Measurements from ENCODE around the gene CAMTA1.

CAMTA1 gene

DNA sequence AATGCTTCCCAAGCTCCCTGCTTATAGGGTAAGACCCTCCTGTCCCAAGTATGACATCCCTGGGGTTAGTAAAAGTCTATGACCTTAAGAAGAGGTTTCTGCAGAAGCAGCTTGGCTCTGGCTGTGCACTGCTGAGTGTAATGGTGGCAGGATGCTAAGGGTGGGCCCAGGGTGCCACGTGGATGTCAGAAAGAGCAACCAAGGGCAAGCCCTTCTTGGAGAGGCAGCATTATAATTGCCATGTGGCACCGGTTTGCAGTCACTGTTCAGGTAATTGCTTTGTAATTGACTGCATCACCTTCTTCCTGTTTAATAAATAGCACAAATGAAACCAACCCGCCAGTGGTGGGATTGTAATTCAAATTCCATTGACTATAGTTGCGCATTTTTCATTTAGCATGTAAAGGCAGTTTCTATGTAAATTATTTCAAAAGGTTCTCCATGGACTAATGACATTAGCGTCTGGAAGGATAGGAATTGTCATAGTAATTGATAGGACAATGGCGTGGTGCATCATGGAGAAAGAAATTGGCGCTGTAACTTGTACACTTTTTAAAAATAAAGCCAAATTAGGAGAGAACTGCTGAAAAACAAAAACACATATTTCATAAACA is 495.2 kb downstream of the CAMTA1 start:
- TF ChIP-seq JUND (IDR thresholded peaks at IDR 0.05; ENCODE audit: low read depth), result no peak
- no peak for DNase-seq (ENCODE audit: low read depth in 1 of 2, low spot score in 1 of 2)
- in situ Hi-C loops (cut with HindIII; ENCODE audit: low pct_unique_long_range_greater_than_20kb, low sequenced_read_pairs), result no loop called here

DNA sequence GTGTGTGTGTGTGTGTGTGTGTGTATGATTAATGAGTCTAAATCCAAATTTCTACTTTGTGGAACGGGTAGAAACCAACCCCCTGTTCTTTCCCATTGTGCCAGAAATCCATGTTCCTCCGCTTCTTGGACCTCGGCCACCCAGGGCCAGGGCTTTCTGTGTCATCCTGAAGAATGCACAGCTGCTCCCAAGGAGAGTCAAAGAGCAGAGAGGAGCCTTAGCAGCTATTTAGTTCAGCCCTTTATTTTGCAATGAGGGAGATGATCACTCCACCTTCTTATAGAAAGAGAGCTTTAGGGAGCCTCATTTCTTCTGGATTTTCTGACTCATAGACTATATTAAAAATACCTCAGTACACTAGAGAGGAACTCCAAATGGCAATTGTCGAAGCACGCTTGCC is 496.6 kb downstream of the CAMTA1 start:
- in situ Hi-C loops (cut with HindIII; ENCODE audit: low pct_unique_long_range_greater_than_20kb, low sequenced_read_pairs), result no loop called here
- TF ChIP-seq JUND (IDR thresholded peaks at IDR 0.05; ENCODE audit: low read depth), result no peak
- DNase-seq (ENCODE audit: low read depth in 1 of 2, low spot score in 1 of 2), result no peak

DNA sequence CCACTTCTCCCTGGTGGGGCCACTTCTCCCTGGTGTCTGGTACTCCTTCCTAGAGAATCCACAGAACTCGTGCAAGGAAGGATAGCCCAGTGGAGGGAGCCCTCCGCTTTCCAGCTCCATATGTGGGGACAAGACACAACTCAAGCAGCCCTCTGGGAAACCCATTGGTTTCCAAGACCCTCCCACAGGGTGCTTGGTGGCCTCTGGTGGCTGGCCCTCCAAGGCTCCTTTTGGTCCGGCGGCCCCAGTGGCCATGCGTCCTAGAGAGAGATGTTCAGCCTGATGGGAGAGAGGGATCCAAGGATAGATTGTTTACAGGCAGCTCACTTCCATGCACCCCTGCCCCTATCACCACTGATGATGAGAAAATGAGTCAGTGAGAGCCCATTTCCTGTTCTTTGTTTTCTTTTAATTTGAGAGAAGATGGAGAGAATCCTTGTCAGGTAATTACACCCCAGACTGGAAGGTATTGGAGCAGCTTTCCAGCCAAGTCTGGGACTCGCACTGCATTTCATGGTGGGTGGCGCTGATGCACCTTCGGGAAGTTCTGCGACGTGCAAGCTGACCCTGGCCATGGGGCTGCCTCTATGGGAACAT is 499.7 kb downstream of the CAMTA1 start:
- in situ Hi-C loops (cut with HindIII; ENCODE audit: low pct_unique_long_range_greater_than_20kb, low sequenced_read_pairs), result no loop called here
- DNase-seq (ENCODE audit: low read depth in 1 of 2, low spot score in 1 of 2), result no peak
- TF ChIP-seq JUND (IDR thresholded peaks at IDR 0.05; ENCODE audit: low read depth), result no peak

DNA sequence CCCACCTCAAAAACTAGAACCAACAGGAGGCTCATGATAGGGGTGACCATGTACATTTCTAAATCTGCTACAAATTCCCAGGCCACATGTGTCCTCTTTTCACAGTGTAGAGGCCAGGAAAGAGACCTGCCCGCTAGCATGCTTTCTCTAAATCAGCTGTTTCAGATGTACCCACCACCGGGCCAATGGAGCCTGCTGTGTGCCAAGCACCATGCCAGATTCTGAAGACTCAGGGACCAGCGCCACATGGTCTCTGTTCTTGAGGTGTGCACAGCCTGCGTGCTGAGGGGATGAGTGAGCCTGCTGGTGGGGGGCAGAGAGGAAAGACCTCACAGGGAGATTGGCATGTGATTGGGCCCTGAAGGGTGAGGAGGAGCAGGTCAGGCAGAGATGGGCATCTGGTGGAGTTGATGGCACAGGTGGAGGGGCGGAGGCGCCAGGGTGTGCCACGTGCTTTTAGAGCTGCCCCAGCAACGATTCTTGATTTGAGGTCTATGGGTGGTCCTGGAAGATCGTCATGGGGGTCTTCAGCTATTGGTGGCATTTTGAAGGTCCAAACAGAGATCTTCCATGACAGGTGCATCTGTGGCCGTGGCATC is 500.7 kb downstream of the CAMTA1 start:
- in situ Hi-C loops (cut with HindIII; ENCODE audit: low pct_unique_long_range_greater_than_20kb, low sequenced_read_pairs), result no loop called here
- TF ChIP-seq JUND (IDR thresholded peaks at IDR 0.05; ENCODE audit: low read depth), result no peak
- DNase-seq (ENCODE audit: low read depth in 1 of 2, low spot score in 1 of 2), result no peak

DNA sequence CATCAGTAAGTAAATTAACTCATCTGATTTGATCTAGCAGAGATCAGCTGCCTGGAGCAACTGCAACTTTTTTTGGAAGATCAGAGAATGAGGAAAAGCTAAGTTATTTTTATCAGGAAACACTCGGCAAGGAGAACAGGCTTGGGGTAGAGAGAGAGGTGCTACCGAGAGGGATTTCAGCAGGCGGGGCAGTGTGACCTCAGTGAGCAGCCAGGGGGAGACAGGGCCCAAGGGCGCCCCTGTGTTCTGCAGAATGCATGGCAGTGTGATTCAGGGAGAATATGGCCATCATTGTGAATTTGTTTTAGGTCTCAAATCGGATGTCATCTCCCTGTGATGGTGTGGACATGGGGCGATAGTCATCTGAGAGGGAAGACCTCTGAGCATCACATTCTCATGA is 501.8 kb downstream of the CAMTA1 start:
- in situ Hi-C loops (cut with HindIII; ENCODE audit: low pct_unique_long_range_greater_than_20kb, low sequenced_read_pairs), result no loop called here
- TF ChIP-seq JUND (IDR thresholded peaks at IDR 0.05; ENCODE audit: low read depth), result no peak
- DNase-seq (ENCODE audit: low read depth in 1 of 2, low spot score in 1 of 2), result no peak

DNA sequence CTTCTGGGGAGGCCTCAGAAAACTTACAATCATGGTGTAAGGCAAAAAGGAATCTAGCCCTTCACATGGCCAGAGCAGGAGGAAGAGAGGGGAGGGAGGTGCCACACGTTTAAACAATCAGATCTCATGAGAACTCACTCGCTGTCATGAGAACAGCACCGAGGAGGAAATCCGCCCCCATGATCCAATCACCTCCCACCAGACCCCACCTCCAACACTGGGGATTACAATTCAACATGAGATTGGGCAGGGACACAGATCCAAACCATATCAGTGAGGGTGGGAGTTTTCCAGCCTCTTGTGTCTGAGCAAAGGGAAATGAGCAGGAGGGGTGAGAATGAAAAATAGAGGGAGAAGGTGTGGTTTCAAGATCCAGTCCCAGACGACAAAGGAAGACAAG is 503.7 kb downstream of the CAMTA1 start:
- TF ChIP-seq JUND (IDR thresholded peaks at IDR 0.05; ENCODE audit: low read depth), result no peak
- in situ Hi-C loops (cut with HindIII; ENCODE audit: low pct_unique_long_range_greater_than_20kb, low sequenced_read_pairs), result no loop called here
- no peak for DNase-seq (ENCODE audit: low read depth in 1 of 2, low spot score in 1 of 2)

DNA sequence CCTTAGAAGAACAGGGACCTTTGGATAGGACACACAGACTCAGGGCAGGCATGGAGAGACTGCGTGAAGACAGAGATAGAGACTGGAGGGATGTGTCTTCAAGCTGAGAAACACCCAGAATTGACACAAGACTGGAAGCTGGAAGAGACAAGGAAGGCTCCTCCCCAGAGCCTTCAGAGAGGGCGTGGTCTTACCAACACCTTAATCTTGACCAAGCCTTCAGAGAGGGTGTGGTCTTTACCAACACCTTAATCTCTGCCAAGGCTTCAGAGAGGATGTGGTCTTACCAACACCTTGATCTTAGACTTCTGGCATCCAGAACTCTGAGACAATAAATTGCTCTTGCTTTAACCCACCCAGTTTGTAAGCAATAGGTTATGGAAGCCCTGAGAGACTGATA is 504.4 kb downstream of the CAMTA1 start:
- DNase-seq (ENCODE audit: low read depth in 1 of 2, low spot score in 1 of 2), result no peak
- in situ Hi-C loops (cut with HindIII; ENCODE audit: low pct_unique_long_range_greater_than_20kb, low sequenced_read_pairs), result no loop called here
- TF ChIP-seq JUND (IDR thresholded peaks at IDR 0.05; ENCODE audit: low read depth), result no peak

DNA sequence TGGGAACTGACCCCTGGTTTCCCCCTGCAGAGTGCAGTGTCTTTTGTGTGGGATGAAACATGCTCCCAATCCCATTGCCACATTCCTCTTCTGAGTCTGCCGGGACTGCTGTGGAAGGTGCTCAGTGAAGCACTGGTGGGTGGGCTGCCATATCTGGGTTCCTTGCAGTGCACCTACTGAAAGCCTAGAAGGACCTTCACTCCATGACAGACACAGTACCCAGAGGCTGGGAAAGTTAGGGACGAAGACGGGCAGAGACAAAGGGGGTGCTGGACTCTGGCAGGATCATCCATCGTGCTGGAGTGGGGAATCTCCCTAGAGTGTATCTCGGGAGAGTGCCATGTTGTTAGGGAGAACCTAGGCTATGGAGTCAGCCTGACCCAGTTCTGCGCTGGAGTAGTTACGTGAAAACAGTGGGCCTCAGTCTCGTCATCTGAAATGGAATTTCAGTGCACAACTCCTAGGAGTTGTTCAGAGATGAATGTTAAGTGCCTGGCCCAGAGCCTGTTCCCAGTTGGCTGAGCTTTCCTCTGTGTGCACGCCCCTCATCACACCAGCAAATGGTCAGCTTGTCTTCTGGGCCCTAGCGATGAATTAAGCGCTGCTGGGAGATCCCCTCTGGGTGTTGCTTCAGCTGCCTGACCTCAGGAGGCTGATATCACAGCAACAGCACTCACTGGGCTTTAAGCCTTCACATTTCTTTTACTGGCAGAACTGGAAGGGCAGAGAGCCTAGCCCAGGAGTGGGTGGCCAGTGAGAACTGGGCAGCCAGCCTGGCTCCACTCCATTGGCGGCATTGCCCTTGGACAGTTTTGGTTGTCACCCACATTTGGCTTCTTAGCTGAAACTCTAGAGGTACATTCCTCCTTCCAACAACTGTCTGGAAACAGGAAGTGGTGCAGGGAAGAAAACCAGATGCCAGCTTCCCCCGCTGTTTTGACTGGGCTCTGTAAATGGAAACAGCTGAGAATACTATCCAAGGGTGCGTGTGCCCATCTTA is 506.0 kb downstream of the CAMTA1 start:
- no peak for TF ChIP-seq JUND (IDR thresholded peaks at IDR 0.05; ENCODE audit: low read depth)
- peak in 1 of 2 experiments; percentile 25 for DNase-seq (ENCODE audit: low read depth in 1 of 2, low spot score in 1 of 2)
- in situ Hi-C loops (cut with HindIII; ENCODE audit: low pct_unique_long_range_greater_than_20kb, low sequenced_read_pairs), result no loop called here

DNA sequence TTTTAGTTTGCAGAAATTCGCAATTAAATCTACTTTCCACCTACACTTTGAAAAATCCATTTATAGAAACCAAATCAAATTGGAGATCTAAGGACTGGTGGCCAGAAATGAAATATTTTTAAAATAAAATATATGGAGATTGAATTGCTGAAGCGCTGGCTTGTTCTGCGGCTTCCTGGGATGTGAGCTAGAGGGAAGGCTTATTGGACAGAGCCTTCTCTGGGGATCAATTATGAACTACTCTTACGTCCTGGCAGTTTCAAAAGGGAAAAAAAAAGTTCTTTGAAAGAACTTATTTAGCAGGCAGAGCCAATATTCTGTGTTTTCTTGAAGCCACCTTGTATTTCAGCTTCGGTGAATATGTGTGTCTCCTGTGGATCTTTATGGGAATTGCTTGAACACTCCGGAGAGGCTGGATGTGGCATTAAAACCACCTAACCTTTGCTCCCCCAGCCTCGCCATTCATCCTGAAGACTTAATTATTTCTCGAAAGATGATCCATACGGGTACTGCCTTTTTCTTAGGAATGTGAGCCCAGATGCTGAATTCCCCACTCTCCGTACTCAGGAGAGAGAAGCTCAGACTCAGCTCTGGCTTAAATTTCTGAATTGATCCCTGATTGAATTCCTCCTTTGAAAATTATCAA is 506.9 kb downstream of the CAMTA1 start:
- TF ChIP-seq JUND (IDR thresholded peaks at IDR 0.05; ENCODE audit: low read depth), result no peak
- DNase-seq (ENCODE audit: low read depth in 1 of 2, low spot score in 1 of 2), result no peak
- in situ Hi-C loops (cut with HindIII; ENCODE audit: low pct_unique_long_range_greater_than_20kb, low sequenced_read_pairs), result no loop called here

DNA sequence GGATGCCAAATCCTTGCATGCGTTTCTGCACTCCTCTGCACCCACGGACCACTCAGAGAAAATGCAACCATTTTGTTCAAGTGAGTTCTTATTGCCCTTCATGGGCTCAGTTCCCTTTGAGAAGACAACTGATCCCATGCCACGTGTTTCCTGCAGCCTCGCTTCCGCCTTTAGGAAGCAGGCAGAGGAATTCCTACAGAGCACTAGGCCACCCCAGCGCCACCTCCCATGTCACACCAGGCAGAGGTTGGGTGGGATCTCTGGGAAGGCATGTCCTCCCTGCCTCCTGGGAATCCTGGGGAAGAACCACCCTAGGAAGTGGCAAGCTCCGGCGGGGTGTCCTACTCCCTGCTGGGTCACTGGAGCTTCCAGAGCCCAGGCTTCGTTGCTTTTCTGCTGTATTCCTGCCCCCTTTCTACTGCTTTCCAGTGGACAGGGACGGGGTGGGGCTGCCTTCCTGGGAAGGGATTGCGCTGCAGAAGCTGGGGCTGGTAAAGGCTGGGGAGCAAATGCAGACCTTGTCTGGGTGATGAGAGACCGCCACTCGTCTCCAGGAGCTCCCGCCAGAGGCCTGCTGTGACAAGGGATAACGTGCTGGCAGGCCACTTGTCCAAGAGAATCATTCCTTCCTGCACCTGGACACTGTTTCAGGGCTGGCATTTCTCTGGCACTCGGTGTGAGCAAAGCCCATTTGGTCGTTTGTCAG is 507.6 kb downstream of the CAMTA1 start:
- in situ Hi-C loops (cut with HindIII; ENCODE audit: low pct_unique_long_range_greater_than_20kb, low sequenced_read_pairs), result no loop called here
- TF ChIP-seq JUND (IDR thresholded peaks at IDR 0.05; ENCODE audit: low read depth), result no peak
- DNase-seq (ENCODE audit: low read depth in 1 of 2, low spot score in 1 of 2), result no peak

DNA sequence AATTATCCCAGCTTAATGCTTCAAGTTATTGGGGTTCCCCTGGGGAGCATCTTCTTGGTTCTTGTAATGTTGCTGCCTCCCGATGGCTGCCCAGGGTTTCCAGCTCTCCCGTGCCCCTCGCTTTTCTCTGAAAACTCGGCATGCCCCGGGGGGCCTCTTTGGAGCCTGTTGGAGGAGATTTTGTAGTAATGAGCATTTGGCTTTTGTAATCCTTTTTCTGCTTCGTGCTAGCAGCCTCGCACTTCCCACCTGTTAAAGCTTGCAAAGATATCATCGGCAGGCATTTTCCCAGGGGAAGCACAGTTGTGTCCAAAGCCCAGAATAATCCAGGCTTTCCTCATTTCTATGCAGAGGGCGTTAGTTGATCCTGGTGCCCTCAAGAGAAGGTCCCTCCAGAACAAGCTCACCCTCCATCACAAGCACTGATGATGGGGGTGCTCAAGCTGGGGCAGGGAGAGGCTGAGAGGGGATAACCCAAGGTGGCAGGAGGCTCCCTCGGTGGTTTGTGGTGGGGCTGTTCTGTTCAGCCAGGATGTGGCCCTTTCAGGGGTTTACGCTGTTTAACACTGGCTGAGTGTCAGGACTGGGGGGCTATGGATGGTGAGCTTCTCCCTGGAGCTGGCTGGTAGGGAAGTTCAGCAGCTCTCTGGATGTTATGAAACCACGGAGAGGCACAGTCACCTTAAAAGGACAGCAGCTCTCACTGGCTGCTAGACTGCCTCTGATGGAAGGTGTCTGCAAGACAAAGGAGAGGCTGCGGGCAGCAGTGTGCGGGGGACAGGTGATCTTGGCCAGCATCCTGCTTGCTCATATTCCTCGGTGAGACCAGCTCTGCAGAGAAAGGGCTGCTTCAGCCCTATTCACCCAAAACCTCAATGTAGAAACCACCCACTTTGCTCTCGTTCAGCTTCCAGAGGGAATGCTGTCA is 508.7 kb downstream of the CAMTA1 start:
- no peak for TF ChIP-seq JUND (IDR thresholded peaks at IDR 0.05; ENCODE audit: low read depth)
- in situ Hi-C loops (cut with HindIII; ENCODE audit: low pct_unique_long_range_greater_than_20kb, low sequenced_read_pairs), result no loop called here
- no peak for DNase-seq (ENCODE audit: low read depth in 1 of 2, low spot score in 1 of 2)
